Mesendoderm (in vitro differentiated cells): Measurements from ENCODE around the gene DNAJC1.
"Not testable (repeated sequence)": the region's sequence is repeated elsewhere in the genome, so short reads cannot be mapped to it uniquely, and the experiment has no call there.

ENCODE experiments used
- DNase-seq: peaks from one replicate; pipeline ENCODE4 v3.0.0; 2013
- H2AK5ac ChIP-seq: 2 replicates; pipeline ENCODE4 v1.6.1; 2013; ENCODE audit warnings: low read length, inconsistent platforms
- H2BK120ac ChIP-seq: 2 replicates; pipeline ENCODE4 v1.6.1; 2013; ENCODE audit warnings: low read depth, mild to moderate bottlenecking, low read length, moderate library complexity, mixed read lengths
- H2BK15ac ChIP-seq: replicated peaks from 2 replicates; pipeline ENCODE4 v1.6.1; 2013; ENCODE audit warnings: low read depth, mild to moderate bottlenecking, moderate library complexity
- H2BK5ac ChIP-seq: 2 replicates; pipeline ENCODE4 v1.6.1; 2013; ENCODE audit warnings: low read length, inconsistent platforms
- H3K18ac ChIP-seq: 2 replicates; pipeline ENCODE4 v1.6.1; 2013; ENCODE audit warnings: mild to moderate bottlenecking, low read length, mixed read lengths
- H3K23ac ChIP-seq: one replicate; pipeline ENCODE4 v1.6.1; 2013; ENCODE audit warnings: low read length
- H3K27ac ChIP-seq: 2 replicates; pipeline ENCODE4 v1.5.1; 2013; ENCODE audit warnings: low read depth, mild to moderate bottlenecking, inconsistent platforms, low read length, moderate library complexity
- H3K27me3 ChIP-seq: 2 replicates; pipeline ENCODE4 v1.6.1; 2013; ENCODE audit warnings: low read length, control low read depth, mild to moderate bottlenecking, inconsistent platforms; ENCODE audit not compliant: insufficient read depth, poor library complexity
- H3K36me3 ChIP-seq: 2 replicates; pipeline ENCODE4 v1.6.1; 2013; ENCODE audit warnings: low read length, inconsistent platforms; ENCODE audit not compliant: control insufficient read depth, insufficient read depth
- H3K4ac ChIP-seq: one replicate; pipeline ENCODE4 v1.6.1; 2013; ENCODE audit warnings: low read depth, mild to moderate bottlenecking, low read length, moderate library complexity
- H3K4me1 ChIP-seq: 2 replicates; pipeline ENCODE4 v1.6.1; 2013; ENCODE audit warnings: low read depth, low read length, inconsistent platforms; ENCODE audit not compliant: control insufficient read depth
- H3K4me2 ChIP-seq: 2 replicates; pipeline ENCODE4 v1.6.1; 2013; ENCODE audit warnings: low read length
- H3K4me3 ChIP-seq: 2 replicates; pipeline ENCODE4 v1.5.1; 2013; ENCODE audit warnings: mild to moderate bottlenecking, low read length
- H3K56ac ChIP-seq: one replicate; pipeline ENCODE4 v1.6.1; 2013; ENCODE audit warnings: low read length
- H3K79me1 ChIP-seq: 2 replicates; pipeline ENCODE4 v1.6.1; 2013; ENCODE audit warnings: low read length, inconsistent platforms
- H3K79me2 ChIP-seq: 2 replicates; pipeline ENCODE4 v1.6.1; 2013; ENCODE audit warnings: mild to moderate bottlenecking, low read length; ENCODE audit not compliant: control insufficient read depth, insufficient read depth
- H3K9ac ChIP-seq: 2 replicates; pipeline ENCODE4 v1.6.1; 2013; ENCODE audit warnings: low read length, inconsistent platforms
- H4K5ac ChIP-seq: one replicate; pipeline ENCODE4 v1.6.1; 2013; ENCODE audit warnings: low read length
- H4K8ac ChIP-seq: one replicate; pipeline ENCODE4 v1.6.1; 2013; ENCODE audit warnings: low read depth, mild to moderate bottlenecking, control low read depth, low read length, moderate library complexity
- WGBS: extraction: QIAGEN DNeasy Blood & Tissue Kit; methylation state at CpG from one replicate; pipeline ENCODE4 v1.1.7; 2013; ENCODE audit warnings: low lambda C conversion rate, missing lambda C conversion rate; ENCODE audit not compliant: insufficient coverage; ENCODE audit errors: extremely low coverage; 5-methylcytosine and 5-hydroxymethylcytosine counted together

Gene DNAJC1

DNA sequence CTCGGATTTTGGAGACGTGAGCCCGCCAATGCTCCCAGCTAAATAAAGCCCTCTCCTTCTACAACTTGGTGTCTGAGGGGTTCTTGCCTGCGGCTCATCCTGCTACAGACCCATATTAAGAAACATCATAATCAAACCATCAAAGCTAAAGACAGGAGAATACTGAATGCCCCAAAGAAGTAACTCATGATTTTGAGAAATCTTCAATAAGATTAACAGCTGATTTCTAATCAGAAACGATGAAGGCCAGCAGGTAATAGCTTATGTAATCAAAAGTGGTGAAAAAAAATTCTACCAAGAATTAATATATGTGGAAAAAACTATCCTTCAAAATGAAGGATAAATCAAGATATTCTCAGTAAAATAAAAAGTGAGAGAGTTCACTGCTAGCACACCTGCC is 130.3 kb downstream of the DNAJC1 start:
- H3K4me2 ChIP-seq: no peak overlapping the region
- H3K4ac ChIP-seq: no peak overlapping the region
- no peak overlapping the region for H2BK120ac ChIP-seq
- no peak overlapping the region for H2AK5ac ChIP-seq
- no peak for DNase-seq
- WGBS: no CpG with 5 or more reads among the region's 5 CpGs
- no peaks in the 10 kb centered on the region for H3K79me2 ChIP-seq
- no peaks in the 10 kb centered on the region for H3K36me3 ChIP-seq
- no peak overlapping the region for H4K8ac ChIP-seq
- no peak overlapping the region for H3K27ac ChIP-seq
- H2BK5ac ChIP-seq: no peak overlapping the region
- no peak overlapping the region for H4K5ac ChIP-seq
- H3K18ac ChIP-seq: no peak overlapping the region
- H3K79me1 ChIP-seq: no peaks in the 10 kb centered on the region
- peaks cover 2% of the 10 kb centered on the region for H3K4me1 ChIP-seq
- H3K27me3 ChIP-seq: no peaks in the 10 kb centered on the region
- H3K4me3 ChIP-seq: no peak overlapping the region
- no peak overlapping the region for H3K23ac ChIP-seq
- H3K9ac ChIP-seq: no peak overlapping the region
- no peak overlapping the region for H3K56ac ChIP-seq
- no peak overlapping the region for H2BK15ac ChIP-seq

DNA sequence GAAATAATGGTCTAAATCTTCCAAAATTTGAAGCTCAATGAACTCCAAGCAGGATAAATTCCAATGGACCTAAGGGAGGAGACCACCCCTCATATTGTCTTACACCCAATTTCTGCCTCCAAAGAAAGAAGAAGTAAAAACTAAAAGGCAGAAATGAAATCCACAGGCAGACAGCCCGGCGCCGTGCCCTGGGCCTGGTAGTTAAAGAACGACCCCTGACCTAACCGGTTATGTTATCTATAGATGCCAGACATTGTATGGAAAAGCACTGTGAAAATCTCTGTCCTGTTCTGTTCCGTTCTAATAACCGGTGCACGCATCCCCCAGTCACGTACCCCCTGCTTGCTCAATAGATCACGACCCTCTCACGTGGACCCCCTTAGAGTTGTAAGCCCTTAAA is 130.8 kb downstream of the DNAJC1 start:
- WGBS: no CpG with 5 or more reads among the region's 11 CpGs
- H3K4me2 ChIP-seq, H3K23ac ChIP-seq: not testable (repeated sequence)

DNA sequence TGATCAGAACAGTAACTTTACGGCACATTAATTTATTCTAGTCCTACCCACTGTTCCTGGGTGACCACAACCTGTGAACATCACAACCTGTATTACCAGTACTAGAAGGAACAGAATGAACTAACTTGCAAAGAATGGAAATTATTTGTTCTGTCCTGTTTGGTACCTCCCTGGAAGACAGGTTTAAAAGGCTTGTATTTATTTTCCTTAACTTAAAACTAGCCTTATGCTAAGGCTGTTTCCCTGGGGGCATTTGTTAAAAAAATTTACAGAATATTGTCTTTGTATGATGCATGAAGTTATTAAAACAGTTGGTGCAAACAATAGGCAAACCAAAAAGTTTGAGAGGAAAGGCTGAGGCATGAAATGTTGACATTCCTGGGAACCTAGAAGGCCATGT is 132.7 kb downstream of the DNAJC1 start:
- Histone ChIP-seq H3K56ac (no peak overlapping the region), H4K8ac (no peak overlapping the region), H2AK5ac (no peak overlapping the region), H3K4me1 (peaks cover 2% of the 10 kb centered on the region), H3K18ac (no peak overlapping the region), H2BK120ac (no peak overlapping the region), H4K5ac (no peak overlapping the region), H3K9ac (no peak overlapping the region), H3K23ac (no peak overlapping the region), H3K36me3 (no peaks in the 10 kb centered on the region), H3K79me2 (no peaks in the 10 kb centered on the region), H3K27ac (no peak overlapping the region), H3K4ac (no peak overlapping the region), H2BK15ac (no peak overlapping the region), H2BK5ac (no peak overlapping the region), H3K79me1 (no peaks in the 10 kb centered on the region), H3K4me3 (no peak overlapping the region), H3K27me3 (no peaks in the 10 kb centered on the region), H3K4me2 (no peak overlapping the region)
- no CpG with 5 or more reads among the region's 1 CpG for WGBS
- DNase-seq: no peak

More for the DNA sequence above, 130.8 kb downstream of the DNAJC1 start:
- not testable (repeated sequence) for H3K79me2 ChIP-seq, H2AK5ac ChIP-seq, H3K36me3 ChIP-seq, H3K79me1 ChIP-seq, H4K8ac ChIP-seq, H3K4me1 ChIP-seq, H3K4ac ChIP-seq, H3K4me3 ChIP-seq, H4K5ac ChIP-seq, H2BK5ac ChIP-seq, H3K27ac ChIP-seq, H2BK120ac ChIP-seq, H2BK15ac ChIP-seq, H3K27me3 ChIP-seq, DNase-seq, H3K56ac ChIP-seq, H3K9ac ChIP-seq, H3K18ac ChIP-seq

DNA sequence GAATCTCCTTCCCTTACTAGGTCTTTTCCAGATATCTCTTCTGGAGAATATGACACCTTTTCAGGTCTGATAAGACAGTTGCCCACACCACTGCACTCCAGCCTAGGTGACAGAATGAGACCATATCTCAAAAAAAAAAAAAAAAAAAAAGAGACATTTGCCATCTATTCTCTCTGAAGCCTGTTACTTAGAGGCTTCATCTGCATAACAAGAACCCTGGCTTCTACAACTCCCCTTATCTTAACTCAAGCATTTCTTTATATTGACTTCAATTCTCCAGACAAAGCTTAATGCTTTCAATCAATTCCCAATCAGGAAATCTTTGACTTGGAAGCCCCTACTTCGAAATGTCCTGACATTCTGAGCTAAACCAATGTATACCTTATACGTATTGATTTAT is 134.4 kb downstream of the DNAJC1 start:
- H3K56ac ChIP-seq, H3K23ac ChIP-seq, H3K27me3 ChIP-seq, H3K4ac ChIP-seq, H3K4me3 ChIP-seq, H3K18ac ChIP-seq, H3K79me1 ChIP-seq, H3K9ac ChIP-seq, H2BK5ac ChIP-seq, H3K79me2 ChIP-seq, H3K36me3 ChIP-seq, H4K8ac ChIP-seq, H2BK15ac ChIP-seq, H3K27ac ChIP-seq, H3K4me2 ChIP-seq, H2BK120ac ChIP-seq, H3K4me1 ChIP-seq, H4K5ac ChIP-seq, H2AK5ac ChIP-seq: not testable (repeated sequence)
- WGBS: no CpG with 5 or more reads among the region's 2 CpGs
- peak; percentile 48 for DNase-seq

DNA sequence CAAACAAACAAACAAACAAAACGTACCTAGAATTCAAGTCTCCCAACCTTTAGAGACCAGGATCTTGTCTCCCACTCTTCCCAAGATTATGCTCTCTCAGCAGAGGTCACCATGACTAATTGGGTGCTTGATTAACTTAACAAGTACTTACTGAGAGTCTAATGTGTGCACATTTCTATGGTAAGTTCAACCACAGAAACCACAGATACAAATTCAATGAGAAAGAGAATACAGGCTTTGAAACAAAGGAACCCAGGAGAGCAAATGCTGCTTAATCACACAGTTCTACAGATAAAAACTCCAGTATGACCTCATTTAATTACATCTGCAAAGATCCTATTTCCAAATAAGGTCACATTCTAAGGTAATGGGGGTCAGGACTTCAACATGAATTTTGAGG is 142.8 kb downstream of the DNAJC1 start:
- Histone ChIP-seq H2BK15ac (no peak overlapping the region), H4K8ac (no peak overlapping the region), H3K56ac (no peak overlapping the region), H3K79me2 (no peaks in the 10 kb centered on the region), H2AK5ac (no peak overlapping the region), H3K27me3 (no peaks in the 10 kb centered on the region), H3K79me1 (no peaks in the 10 kb centered on the region), H4K5ac (no peak overlapping the region), H3K27ac (no peak overlapping the region), H3K23ac (no peak overlapping the region), H3K4me3 (no peak overlapping the region), H3K4me1 (no peaks in the 10 kb centered on the region), H2BK120ac (no peak overlapping the region), H3K4ac (no peak overlapping the region), H3K36me3 (no peaks in the 10 kb centered on the region), H3K4me2 (no peak overlapping the region), H2BK5ac (no peak overlapping the region), H3K18ac (no peak overlapping the region), H3K9ac (no peak overlapping the region)
- peak; percentile 11 for DNase-seq
- WGBS: no CpG with 5 or more reads among the region's 1 CpG

GRCh38 chr10:21858455-21858854 is 145.1 kb downstream of the DNAJC1 start:
- no peak overlapping the region for H2BK15ac ChIP-seq
- H3K23ac ChIP-seq: no peak overlapping the region
- H3K4me1 ChIP-seq: no peaks in the 10 kb centered on the region
- no peak overlapping the region for H2AK5ac ChIP-seq
- no peak for DNase-seq
- H3K36me3 ChIP-seq: no peaks in the 10 kb centered on the region
- no peak overlapping the region for H3K4me3 ChIP-seq
- H3K18ac ChIP-seq: no peak overlapping the region
- no peaks in the 10 kb centered on the region for H3K27me3 ChIP-seq
- no peak overlapping the region for H2BK120ac ChIP-seq
- no peak overlapping the region for H3K27ac ChIP-seq
- no peak overlapping the region for H3K4ac ChIP-seq
- no peak overlapping the region for H3K9ac ChIP-seq
- H3K79me2 ChIP-seq: no peaks in the 10 kb centered on the region
- H3K79me1 ChIP-seq: no peaks in the 10 kb centered on the region
- H3K56ac ChIP-seq: no peak overlapping the region
- no CpG with 5 or more reads among the region's 2 CpGs for WGBS
- no peak overlapping the region for H2BK5ac ChIP-seq
- H4K5ac ChIP-seq: no peak overlapping the region
- no peak overlapping the region for H3K4me2 ChIP-seq
- no peak overlapping the region for H4K8ac ChIP-seq
